ENCODE results near the gene PLA2G6.

PLA2G6 gene

DNA sequence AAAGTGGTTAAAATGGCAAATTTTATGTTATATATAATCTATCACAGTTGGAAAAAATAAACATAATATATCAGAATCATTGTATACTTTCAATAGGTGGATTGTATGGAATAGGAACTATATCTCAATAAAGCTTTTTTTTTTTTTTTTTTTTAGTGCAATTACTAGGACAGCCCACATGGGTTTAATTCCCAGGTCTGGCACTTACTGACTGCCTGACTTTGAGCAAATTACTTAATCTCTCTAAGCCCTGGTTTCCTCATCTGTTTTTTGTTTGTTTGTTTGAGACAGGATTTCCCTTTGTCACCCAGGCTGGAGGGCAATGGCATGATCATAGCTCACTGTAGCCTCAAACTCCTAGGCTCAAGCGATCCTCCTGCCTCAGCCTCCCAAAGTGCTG lies 45.0 kb downstream of the PLA2G6 start:
- no peak overlapping the region for H3K4me3 ChIP-seq (ENCODE audit: low read depth, low read length)
- no peak for DNase-seq (ENCODE audit: low read depth)
- TF ChIP-seq, protein P1, sequence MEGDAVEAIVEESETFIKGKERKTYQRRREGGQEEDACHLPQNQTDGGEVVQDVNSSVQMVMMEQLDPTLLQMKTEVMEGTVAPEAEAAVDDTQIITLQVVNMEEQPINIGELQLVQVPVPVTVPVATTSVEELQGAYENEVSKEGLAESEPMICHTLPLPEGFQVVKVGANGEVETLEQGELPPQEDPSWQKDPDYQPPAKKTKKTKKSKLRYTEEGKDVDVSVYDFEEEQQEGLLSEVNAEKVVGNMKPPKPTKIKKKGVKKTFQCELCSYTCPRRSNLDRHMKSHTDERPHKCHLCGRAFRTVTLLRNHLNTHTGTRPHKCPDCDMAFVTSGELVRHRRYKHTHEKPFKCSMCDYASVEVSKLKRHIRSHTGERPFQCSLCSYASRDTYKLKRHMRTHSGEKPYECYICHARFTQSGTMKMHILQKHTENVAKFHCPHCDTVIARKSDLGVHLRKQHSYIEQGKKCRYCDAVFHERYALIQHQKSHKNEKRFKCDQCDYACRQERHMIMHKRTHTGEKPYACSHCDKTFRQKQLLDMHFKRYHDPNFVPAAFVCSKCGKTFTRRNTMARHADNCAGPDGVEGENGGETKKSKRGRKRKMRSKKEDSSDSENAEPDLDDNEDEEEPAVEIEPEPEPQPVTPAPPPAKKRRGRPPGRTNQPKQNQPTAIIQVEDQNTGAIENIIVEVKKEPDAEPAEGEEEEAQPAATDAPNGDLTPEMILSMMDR (IDR thresholded peaks at IDR 0.05; ENCODE audit: control insufficient read depth, extremely low read depth, insufficient read depth): no peak

DNA sequence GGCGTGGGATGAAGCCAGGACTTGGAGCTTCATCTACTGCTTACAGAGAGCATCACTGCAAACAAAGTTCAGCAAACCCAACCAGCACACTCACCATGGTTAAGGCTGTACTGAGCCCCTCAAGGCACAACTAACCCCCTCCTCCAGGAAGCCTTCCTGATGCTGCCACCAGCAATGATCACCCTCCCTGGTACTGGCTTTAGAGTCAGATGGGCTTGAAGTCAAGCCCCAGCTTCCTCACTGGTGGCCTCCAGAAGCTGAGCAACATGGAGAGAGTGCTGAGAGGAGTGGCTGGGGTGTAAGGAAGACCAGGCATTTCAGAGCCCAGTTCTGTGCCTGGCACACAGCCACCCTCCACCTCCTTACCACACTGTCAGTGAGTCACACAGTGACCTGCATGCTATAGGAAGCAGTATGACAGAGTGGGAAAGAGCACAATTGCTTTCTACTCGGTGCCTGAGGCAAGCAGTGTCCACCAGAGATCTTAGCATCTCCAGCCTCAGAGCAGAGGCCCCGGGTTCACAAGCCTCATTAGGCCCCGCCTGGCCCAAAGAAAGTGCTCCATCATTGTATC lies 46.4 kb downstream of the PLA2G6 start:
- TF ChIP-seq, protein P1 (IDR thresholded peaks at IDR 0.05; ENCODE audit: control insufficient read depth, extremely low read depth, insufficient read depth): no peak
- DNase-seq (ENCODE audit: low read depth): no peak
- no peak overlapping the region for H3K4me3 ChIP-seq (ENCODE audit: low read depth, low read length)

DNA sequence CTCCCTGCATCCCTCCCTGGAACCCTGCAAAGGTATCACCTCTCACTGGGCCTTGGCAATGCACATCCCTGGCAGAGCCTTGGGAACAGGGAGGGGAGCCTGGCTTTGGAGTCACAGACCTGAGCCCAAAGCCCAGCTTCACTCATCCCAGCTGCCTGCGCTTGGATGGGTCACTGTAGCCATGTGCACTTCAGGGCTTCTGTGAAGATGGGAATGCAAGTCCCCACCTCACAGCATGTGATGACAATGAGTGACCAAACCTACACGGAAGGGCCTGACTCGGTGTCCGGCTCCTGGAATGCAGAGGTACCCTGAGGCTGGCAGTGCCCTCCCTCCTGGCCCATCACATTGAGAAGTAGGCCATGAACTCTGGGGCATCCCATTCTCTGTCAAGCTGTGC lies 48.3 kb downstream of the PLA2G6 start:
- no peak for DNase-seq (ENCODE audit: low read depth)
- no peak overlapping the region for H3K4me3 ChIP-seq (ENCODE audit: low read depth, low read length)
- TF ChIP-seq, protein P1 (IDR thresholded peaks at IDR 0.05; ENCODE audit: control insufficient read depth, extremely low read depth, insufficient read depth): no peak

DNA sequence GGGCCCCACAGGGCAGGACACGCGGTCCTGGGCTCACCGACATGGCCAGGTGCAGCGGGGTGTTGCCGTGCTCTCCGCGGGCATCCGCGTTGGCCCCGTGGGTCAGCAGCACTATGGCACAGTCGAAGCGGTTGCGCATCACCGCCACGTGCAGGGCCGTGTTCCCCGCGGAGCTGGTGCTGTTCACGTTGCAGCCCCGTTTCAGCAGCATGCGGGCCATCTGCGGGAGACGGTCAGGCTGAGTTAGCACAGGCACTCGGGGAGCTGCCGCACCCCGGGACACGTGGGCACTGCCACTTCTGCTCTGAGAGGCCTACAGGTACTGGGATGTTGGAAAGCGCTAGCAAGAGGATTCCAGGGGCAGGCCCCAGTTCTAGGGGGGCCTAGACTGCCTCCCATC lies 48.8 kb downstream of the PLA2G6 start:
- DNase-seq (ENCODE audit: low read depth): no peak
- H3K4me3 ChIP-seq (ENCODE audit: low read depth, low read length): no peak overlapping the region
- TF ChIP-seq, protein P1 (IDR thresholded peaks at IDR 0.05; ENCODE audit: control insufficient read depth, extremely low read depth, insufficient read depth): no peak

DNA sequence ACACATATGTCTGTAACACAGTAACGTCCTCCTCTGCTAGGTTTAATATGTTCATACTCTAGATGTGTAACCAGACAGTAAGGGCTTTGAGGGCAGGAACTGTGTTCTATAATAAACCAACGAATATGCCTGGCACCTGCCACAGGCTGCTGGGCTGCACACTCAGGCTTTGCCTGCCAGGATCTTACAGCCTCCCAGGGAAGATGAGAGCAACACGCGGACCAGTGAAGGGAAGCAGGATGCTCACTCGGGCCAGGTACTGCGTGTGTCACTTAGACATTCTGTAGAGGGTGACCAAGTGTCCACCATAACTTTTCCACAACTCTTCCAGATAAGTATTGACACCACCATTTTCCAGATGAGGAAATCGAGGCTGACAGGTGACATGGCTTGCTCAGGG lies 49.5 kb downstream of the PLA2G6 start:
- no peak for DNase-seq (ENCODE audit: low read depth)
- TF ChIP-seq, protein P1 (IDR thresholded peaks at IDR 0.05; ENCODE audit: control insufficient read depth, extremely low read depth, insufficient read depth): no peak
- H3K4me3 ChIP-seq (ENCODE audit: low read depth, low read length): no peak overlapping the region

DNA sequence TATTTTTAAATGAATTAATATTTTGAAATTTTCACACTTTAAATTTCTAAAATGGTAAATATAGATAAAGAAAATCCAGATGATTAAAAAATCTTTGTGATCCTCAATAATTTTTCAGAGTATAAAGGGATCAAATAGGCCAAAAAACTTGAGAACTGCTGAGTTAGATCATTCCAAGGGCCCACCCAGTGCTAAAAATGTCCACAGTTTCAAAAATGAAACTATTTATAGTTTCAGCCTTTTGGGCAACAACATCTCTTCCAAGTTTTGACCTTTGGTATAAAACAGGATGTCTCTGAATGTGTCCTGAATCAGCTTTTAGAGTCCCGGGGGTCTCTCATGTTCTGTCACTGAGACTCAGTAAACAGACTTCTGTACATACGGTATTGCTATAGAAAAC lies 50.2 kb downstream of the PLA2G6 start:
- DNase-seq (ENCODE audit: low read depth): no peak
- H3K4me3 ChIP-seq (ENCODE audit: low read depth, low read length): no peak overlapping the region
- TF ChIP-seq, protein P1 (IDR thresholded peaks at IDR 0.05; ENCODE audit: control insufficient read depth, extremely low read depth, insufficient read depth): no peak

DNA sequence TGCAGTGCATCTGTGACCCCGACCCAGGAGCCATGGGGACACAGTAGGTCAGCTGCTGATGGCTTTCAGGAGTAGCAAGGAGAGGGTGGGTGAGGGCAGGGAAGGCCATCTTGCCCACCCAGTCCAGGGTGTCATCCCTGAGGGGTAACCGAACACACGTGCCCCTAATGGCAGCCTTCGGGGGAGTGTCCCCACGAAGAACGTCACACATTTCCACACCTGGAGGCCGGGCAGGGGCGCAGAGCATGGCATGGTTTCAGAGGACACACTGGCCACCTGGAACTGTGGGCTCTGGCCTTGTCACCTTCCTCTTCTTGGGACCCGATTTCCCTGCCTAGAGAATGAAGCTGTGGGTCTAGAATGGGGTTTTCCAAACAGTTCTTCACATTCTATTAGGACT lies 51.8 kb downstream of the PLA2G6 start:
- DNase-seq (ENCODE audit: low read depth): no peak
- TF ChIP-seq, protein P1 (IDR thresholded peaks at IDR 0.05; ENCODE audit: control insufficient read depth, extremely low read depth, insufficient read depth): no peak
- no peak overlapping the region for H3K4me3 ChIP-seq (ENCODE audit: low read depth, low read length)
